NCI-H460 (cell line): ENCODE data around the gene SNCA. TPM values are rescaled to one million over a fixed set of nuclear protein-coding genes. Genes with fewer than 3 reads are reported as not detected.

Experiments used
- DNase-seq: peaks from one replicate; pipeline ENCODE4 v3.0.0-alpha.2; 2016; ENCODE audit warnings: low read depth; ENCODE audit errors: extremely low read depth
- total RNA-seq: library from RNA; depleted of rRNA; stranded (reverse); fragments of >200 nt; shearing (Covaris generic); gene quantifications from 2 replicates; pipeline ENCODE4 v1.2.3, GENCODE V29; 2014

Gene SNCA
- total RNA-seq, 1 experiment from 2014 or later, result 110 TPM

GRCh38 chr4:89757154-89757719 lies 79.7 kb downstream of the SNCA start:
- no peak for DNase-seq

GRCh38 chr4:89755220-89755619 lies 81.7 kb downstream of the SNCA start:
- DNase-seq, result no peak

- DNase-seq, result no peak
Observed at GRCh38 chr4:89754531-89754930, 82.4 kb downstream of the SNCA start.

- DNase-seq, result peak; percentile 94
Observed at GRCh38 chr4:89753601-89754066, 83.3 kb downstream of the SNCA start.

GRCh38 chr4:89752932-89753598 lies 83.9 kb downstream of the SNCA start:
- peak; percentile 30 for DNase-seq

GRCh38 chr4:89751416-89751815 lies 85.5 kb downstream of the SNCA start:
- DNase-seq, result no peak

- no peak for DNase-seq
Observed at GRCh38 chr4:89746377-89746776, 90.6 kb downstream of the SNCA start.

GRCh38 chr4:89745708-89746107 lies 91.3 kb downstream of the SNCA start:
- no peak for DNase-seq

GRCh38 chr4:89744914-89745313 lies 92.0 kb downstream of the SNCA start:
- DNase-seq, result no peak

GRCh38 chr4:89741768-89742167 lies 95.2 kb downstream of the SNCA start:
- DNase-seq, result no peak

- no peak for DNase-seq
Observed at GRCh38 chr4:89739311-89739988, 97.5 kb downstream of the SNCA start.

DNA sequence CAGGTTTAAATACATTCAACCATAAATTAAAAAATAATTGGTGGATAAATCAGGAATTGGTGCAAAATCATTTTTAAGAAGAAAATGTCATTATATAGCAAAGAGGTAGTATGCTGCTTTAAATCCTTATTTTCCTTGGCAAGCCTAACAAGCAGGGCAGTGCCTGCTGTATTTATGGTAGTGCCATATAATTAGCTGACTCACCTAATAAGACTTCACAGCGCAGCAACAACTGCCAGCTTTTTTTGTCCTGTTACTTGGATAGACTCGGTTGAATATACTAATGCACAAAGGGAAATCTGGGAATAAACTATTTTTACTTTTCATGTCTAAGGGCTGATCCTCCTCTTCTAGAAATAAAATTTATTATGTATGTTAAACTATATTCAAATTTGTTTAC lies 99.1 kb downstream of the SNCA start:
- no peak for DNase-seq

- no peak for DNase-seq
Observed at GRCh38 chr4:89733946-89734345, 103.0 kb downstream of the SNCA start.

GRCh38 chr4:89727238-89727637 lies 109.7 kb downstream of the SNCA start:
- DNase-seq, result no peak

DNA sequence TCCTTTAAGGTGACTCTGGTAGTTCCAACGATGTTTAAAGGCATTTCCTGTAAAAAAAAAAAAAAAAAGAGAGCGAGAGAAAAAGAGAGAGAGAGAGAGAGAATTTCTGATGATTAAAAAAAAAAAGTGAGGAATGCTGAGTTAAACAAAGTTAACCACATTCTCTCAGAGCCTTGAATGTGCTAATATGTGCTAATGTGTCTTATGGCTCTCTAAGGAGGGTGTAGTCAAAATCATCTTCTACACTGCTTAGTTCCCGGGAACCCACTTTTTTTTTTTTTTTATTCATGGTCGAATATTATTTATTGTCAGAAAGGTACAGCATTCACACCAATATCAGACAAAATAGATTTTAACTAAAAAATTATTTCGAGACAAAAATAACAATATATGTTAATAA lies 111.7 kb downstream of the SNCA start:
- no peak for DNase-seq

DNA sequence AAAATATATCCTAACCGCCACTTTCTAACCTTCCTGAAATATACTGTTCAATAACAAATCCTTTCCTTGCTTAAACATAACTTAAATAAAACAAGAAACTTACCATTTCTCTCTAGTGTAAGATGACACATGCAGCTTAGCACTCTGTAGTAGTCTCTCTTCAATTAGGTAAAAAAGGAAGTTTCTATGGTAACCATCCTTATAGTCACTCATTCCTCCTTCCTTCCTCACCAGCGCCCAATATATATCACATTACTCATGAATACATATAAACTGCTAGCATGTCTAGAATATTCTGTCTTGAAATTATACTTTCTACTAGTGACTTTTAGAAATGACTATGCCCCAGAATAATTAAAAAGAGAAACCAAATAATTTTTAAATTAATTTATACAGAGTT lies 112.2 kb downstream of the SNCA start:
- DNase-seq, result no peak

DNA sequence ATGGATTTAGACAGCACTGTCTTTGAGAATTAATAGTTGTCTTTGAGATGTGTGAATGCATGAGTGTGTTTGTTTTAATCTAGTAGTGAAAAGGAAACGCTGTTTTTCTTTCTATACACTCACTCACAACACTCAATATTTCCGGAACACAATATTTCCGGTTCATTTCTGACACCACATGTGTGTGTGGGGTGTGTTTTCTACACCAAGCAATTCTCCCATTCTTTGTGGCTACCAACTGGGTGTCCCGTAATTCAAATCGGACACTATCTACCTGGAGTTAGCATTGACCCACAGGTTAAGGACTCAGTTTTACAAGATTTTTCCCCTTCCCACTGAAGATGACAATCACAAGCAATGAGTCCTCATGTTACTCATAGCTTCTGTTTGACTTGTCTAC lies 113.9 kb downstream of the SNCA start:
- DNase-seq, result no peak

DNA sequence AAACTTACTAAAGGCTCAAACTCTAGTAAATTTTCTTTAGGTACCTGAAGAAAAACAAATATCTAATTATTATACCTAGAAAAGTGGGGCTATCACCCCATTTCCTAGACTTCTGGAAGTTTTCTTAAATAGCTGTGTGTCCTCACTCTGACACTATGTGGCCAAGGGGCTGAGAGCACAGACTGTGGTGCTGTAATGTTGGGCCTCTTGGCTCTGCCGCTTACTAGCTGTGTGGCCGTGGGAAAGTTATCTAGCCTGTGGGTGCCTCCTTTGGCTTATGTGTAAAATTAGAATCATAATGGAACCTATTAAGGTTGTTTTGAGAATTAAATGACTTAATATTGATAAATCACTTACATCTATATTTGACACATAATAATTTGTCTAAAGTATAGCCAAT lies 114.4 kb downstream of the SNCA start:
- no peak for DNase-seq

- no peak for DNase-seq
Observed at GRCh38 chr4:89720981-89721380, 116.0 kb downstream of the SNCA start.

DNA sequence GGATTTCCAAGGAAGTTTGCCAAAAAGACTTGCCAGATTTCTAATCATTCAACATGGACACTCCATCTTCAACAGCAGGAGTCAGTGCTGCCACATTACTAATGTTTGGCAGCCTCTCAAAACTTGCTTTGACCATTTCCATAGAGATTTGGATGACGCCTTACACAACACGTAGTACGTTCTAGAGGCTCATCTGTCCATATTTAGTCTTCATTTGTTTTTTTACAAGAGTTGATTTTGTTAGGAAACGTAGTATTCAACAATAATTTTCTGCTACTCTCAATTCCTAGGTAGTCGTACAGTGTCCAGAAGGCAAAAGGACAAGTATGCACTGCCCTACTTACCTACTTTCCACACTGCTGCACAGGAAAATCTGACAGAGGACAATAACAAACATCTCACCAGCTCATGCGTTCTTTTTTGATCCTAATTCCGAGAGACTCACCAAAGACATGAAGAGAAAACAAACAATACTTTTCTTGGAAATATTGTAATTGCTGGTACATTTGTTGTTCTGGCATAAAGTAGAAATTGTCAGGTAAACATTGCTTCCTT lies 117.3 kb downstream of the SNCA start:
- DNase-seq, result no peak

DNA sequence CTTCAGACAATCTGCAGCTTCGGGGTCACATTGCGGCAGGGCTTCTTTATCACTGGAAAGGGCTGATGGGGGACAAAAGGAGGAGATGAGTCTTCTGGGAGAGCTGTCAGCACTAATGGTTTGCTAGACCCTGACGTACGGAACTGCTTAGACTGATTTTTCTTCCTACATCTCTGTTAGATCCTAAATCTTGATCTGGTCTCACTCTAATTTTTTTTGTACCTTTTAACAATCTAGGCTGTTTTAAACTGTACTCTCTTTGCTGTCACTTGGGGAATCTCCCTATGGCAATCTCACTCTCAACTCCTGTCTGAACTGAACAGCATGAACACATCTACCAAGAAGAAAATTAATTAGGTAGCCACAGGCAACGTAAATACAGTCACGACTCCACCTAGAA lies 120.1 kb downstream of the SNCA start:
- DNase-seq, result no peak

- no peak for DNase-seq
Observed at GRCh38 chr4:89715631-89716030, 121.3 kb downstream of the SNCA start.
